CD4-positive, alpha-beta memory T cell (primary cell): ENCODE data around the gene ATP4A. TPM values are rescaled to one million over a fixed set of nuclear protein-coding genes. Genes with fewer than 3 reads are reported as not detected.

ENCODE experiments used
- CTCF ChIA-PET: fragments of 350-600 bp; sonication (Branson Sonifier 250); formaldehyde crosslinking; loops from one replicate; lab custom pipeline; 2021; ENCODE audit warnings: inconsistent platforms; ENCODE audit not compliant: partially characterized antibody; lab: Charles Lee
- POLR2A ChIA-PET: fragments of 350-600 bp; sonication (Branson Sonifier 250); formaldehyde crosslinking; loops from one replicate; lab custom pipeline; 2021; ENCODE audit not compliant: partially characterized antibody; lab: Charles Lee
- DNase-seq, 5 donors: peaks; one replicate each; pipeline versions ENCODE4 v3.0.0 to v3.0.0-alpha.2; 2020 to 2022; ENCODE audit warnings: mixed read lengths in 1 of 5
- H3K27ac ChIP-seq: one replicate; pipeline ENCODE4 v1.7.0; 2013; ENCODE audit warnings: low read depth, low read length
- H3K27me3 ChIP-seq: 2 replicates; pipeline ENCODE4 v1.7.0; 2013; ENCODE audit warnings: mild to moderate bottlenecking, low read length, moderate library complexity; ENCODE audit not compliant: insufficient read depth
- H3K36me3 ChIP-seq: 2 replicates; pipeline ENCODE4 v1.7.0; 2013; ENCODE audit warnings: mild to moderate bottlenecking, low read length, moderate library complexity; ENCODE audit not compliant: insufficient read depth
- H3K4me1 ChIP-seq: 2 replicates; pipeline ENCODE4 v1.7.0; 2013; ENCODE audit warnings: mild to moderate bottlenecking, low read length, moderate library complexity; ENCODE audit not compliant: insufficient read depth
- H3K4me3 ChIP-seq, 2 donors: one replicate each; pipeline ENCODE4 v1.7.0; 2013; ENCODE audit warnings: low read length in 2 of 2, mild to moderate bottlenecking in 1 of 2
- H3K9me3 ChIP-seq, 2 donors: one replicate each; pipeline ENCODE4 v1.7.0; 2013; ENCODE audit warnings: low read length in 2 of 2, control low read depth in 1 of 2; ENCODE audit not compliant: control insufficient read depth in 1 of 2
- H3K27ac Mint-ChIP-seq, 7 donors: one replicate each; pipeline ENCODE4 v1.8.0; 2020 to 2021; ENCODE audit warnings: mixed read lengths in 7 of 7, mild to moderate bottlenecking in 6 of 7, inconsistent platforms in 3 of 7, moderate library complexity in 3 of 7
- H3K27me3 Mint-ChIP-seq, 2 donors: one replicate each; pipeline ENCODE4 v1.8.0; 2020 to 2021; ENCODE audit warnings: mixed read lengths in 2 of 2
- H3K36me3 Mint-ChIP-seq, 2 donors: one replicate each; pipeline ENCODE4 v1.8.0; 2020 to 2021; ENCODE audit warnings: mixed read lengths in 2 of 2, inconsistent platforms in 1 of 2, mild to moderate bottlenecking in 1 of 2
- H3K4me1 Mint-ChIP-seq, 4 donors: one replicate each; pipeline ENCODE4 v1.8.0; 2020 to 2021; ENCODE audit warnings: mixed read lengths in 4 of 4, mild to moderate bottlenecking in 1 of 4
- H3K4me3 Mint-ChIP-seq, 8 donors: one replicate each; pipeline ENCODE4 v1.8.0; 2020 to 2021; ENCODE audit warnings: mixed read lengths in 8 of 8, mild to moderate bottlenecking in 7 of 8, moderate library complexity in 6 of 8, inconsistent platforms in 3 of 8
- H3K9me3 Mint-ChIP-seq, 8 donors: one replicate each; pipeline ENCODE4 v1.8.0; 2020 to 2021; ENCODE audit warnings: mixed read lengths in 8 of 8, mild to moderate bottlenecking in 5 of 8, inconsistent platforms in 3 of 8, moderate library complexity in 1 of 8
- intact Hi-C: fragments of 100-400 bp; cut with micrococcal nuclease; formaldehyde crosslinking; loops from one replicate; pipeline ENCODE4 v1.15.1; 2023
- polyA plus RNA-seq, 2 donors: library from polyadenylated mRNA; unstranded; fragments of 300-500 nt; fragmentation: Illumina TruSeq; gene quantifications; one replicate each; pipeline ENCODE4 v1.2.3, GENCODE V29; 2021
- total RNA-seq, 2 experiments: library from RNA; stranded (reverse); gene quantifications; one replicate each; pipeline ENCODE4 v1.2.3, GENCODE V29; 2021

ATP4A gene
- total and polyA plus RNA-seq, 4 experiments from 2014 or later = not detected

- H3K27me3 Mint-ChIP-seq = peaks cover 21 to 25% of the 10 kb centered on the region in 2 donors
- no peak for DNase-seq
- Histone ChIP-seq H3K27ac (no peak overlapping the region), H3K4me3 (no peak overlapping the region), H3K9me3 (no peaks in the 10 kb centered on the region), H3K27me3 (no peaks in the 10 kb centered on the region), H3K36me3 (no peaks in the 10 kb centered on the region), H3K4me1 (no peaks in the 10 kb centered on the region)
- no peak overlapping the region for H3K27ac Mint-ChIP-seq
- CTCF ChIA-PET = no interaction called here
- H3K36me3 Mint-ChIP-seq = no peaks in the 10 kb centered on the region
- no peaks in the 10 kb centered on the region for H3K4me1 Mint-ChIP-seq
- H3K9me3 Mint-ChIP-seq = no peaks in the 10 kb centered on the region
- no peak overlapping the region for H3K4me3 Mint-ChIP-seq
- intact Hi-C loops = no loop called here
- POLR2A ChIA-PET = no interaction called here
These were observed 39.1 kb downstream of the ATP4A start for GRCh38 chr19:35524181-35524837.

- no peaks in the 10 kb centered on the region for H3K4me1 ChIP-seq
- H3K9me3 Mint-ChIP-seq = no peaks in the 10 kb centered on the region
- peaks cover 13 to 16% of the 10 kb centered on the region in 2 donors for H3K27me3 Mint-ChIP-seq
- H3K36me3 ChIP-seq = no peaks in the 10 kb centered on the region
- ChIA-PET POLR2A (no interaction called here), CTCF (no interaction called here)
- H3K27me3 ChIP-seq = no peaks in the 10 kb centered on the region
- no peak overlapping the region for H3K4me3 Mint-ChIP-seq
- no peaks in the 10 kb centered on the region for H3K4me1 Mint-ChIP-seq
- H3K36me3 Mint-ChIP-seq = no peaks in the 10 kb centered on the region
- no peak overlapping the region for H3K4me3 ChIP-seq
- H3K27ac Mint-ChIP-seq = peak overlapping the region in 1 of 7 donors; percentile 3
- H3K9me3 ChIP-seq = no peaks in the 10 kb centered on the region
- intact Hi-C loops = no loop called here
- no peak overlapping the region for H3K27ac ChIP-seq
- DNase-seq = no peak
These were observed 40.6 kb downstream of the ATP4A start for GRCh38 chr19:35522745-35523327.

- Histone ChIP-seq H3K27me3 (no peaks in the 10 kb centered on the region), H3K4me1 (no peaks in the 10 kb centered on the region), H3K9me3 (no peaks in the 10 kb centered on the region), H3K36me3 (no peaks in the 10 kb centered on the region), H3K27ac (no peak overlapping the region), H3K4me3 (no peak overlapping the region)
- no peak overlapping the region for H3K27ac Mint-ChIP-seq
- POLR2A ChIA-PET = no interaction called here
- no peaks in the 10 kb centered on the region for H3K9me3 Mint-ChIP-seq
- H3K27me3 Mint-ChIP-seq = peaks cover 3 to 14% of the 10 kb centered on the region in 2 donors
- H3K36me3 Mint-ChIP-seq = no peaks in the 10 kb centered on the region
- no peaks in the 10 kb centered on the region for H3K4me1 Mint-ChIP-seq
- CTCF ChIA-PET = no interaction called here
- intact Hi-C loops = no loop called here
- no peak overlapping the region for H3K4me3 Mint-ChIP-seq
- DNase-seq = no peak
These were observed 42.2 kb downstream of the ATP4A start for GRCh38 chr19:35521124-35521743.

DNA sequence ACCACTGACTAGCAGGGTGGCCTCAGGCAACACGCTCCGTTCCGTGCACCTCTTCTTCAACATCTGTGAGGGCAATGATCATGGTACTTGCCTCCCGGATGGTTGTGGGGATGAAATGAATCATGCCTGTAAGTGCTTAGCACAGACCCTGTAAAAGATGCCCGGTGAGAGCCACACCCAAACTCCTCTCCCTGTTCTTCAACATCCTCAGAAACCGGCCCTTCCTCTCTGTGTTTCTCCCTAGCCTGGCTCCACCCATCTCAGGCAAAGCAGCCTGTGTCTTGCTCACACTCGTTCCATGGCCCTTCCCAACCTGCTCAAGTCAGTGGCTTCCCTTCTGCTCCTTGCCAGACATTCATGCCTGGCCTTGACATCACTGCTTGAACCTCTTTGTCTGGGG, 44.2 kb downstream of the ATP4A start:
- H3K27me3 Mint-ChIP-seq = peaks cover 3 to 11% of the 10 kb centered on the region in 2 donors
- no peak overlapping the region for H3K4me3 ChIP-seq
- DNase-seq = no peak
- no peaks in the 10 kb centered on the region for H3K27me3 ChIP-seq
- POLR2A ChIA-PET = interaction anchor here (0.7 kb wide), 1 partner anchor 10 kb away, joined by 3 read pairs; no protein-coding TSS in a partner anchor
- H3K27ac ChIP-seq = no peak overlapping the region
- intact Hi-C loops = no loop called here
- no peaks in the 10 kb centered on the region for H3K9me3 ChIP-seq
- H3K36me3 ChIP-seq = no peaks in the 10 kb centered on the region
- CTCF ChIA-PET = interaction anchor here (0.9 to 1.6 kb wide), 2 partner anchors 9 to 24 kb away, joined by 3 to 6 read pairs; no protein-coding TSS in a partner anchor
- no peaks in the 10 kb centered on the region for H3K4me1 Mint-ChIP-seq
- H3K9me3 Mint-ChIP-seq = no peaks in the 10 kb centered on the region
- no peaks in the 10 kb centered on the region for H3K36me3 Mint-ChIP-seq
- H3K27ac Mint-ChIP-seq = no peak overlapping the region
- no peaks in the 10 kb centered on the region for H3K4me1 ChIP-seq
- H3K4me3 Mint-ChIP-seq = no peak overlapping the region

- H3K36me3 ChIP-seq = no peaks in the 10 kb centered on the region
- intact Hi-C loops = no loop called here
- no peaks in the 10 kb centered on the region for H3K27me3 ChIP-seq
- Mint-ChIP-seq H3K27me3 (peaks cover 6 to 13% of the 10 kb centered on the region in 2 donors), H3K4me1 (no peaks in the 10 kb centered on the region), H3K36me3 (no peaks in the 10 kb centered on the region), H3K9me3 (no peaks in the 10 kb centered on the region), H3K27ac (no peak overlapping the region), H3K4me3 (no peak overlapping the region)
- H3K9me3 ChIP-seq = no peaks in the 10 kb centered on the region
- POLR2A ChIA-PET = no interaction called here
- CTCF ChIA-PET = interaction anchor here (0.9 kb wide), 1 partner anchor 23 kb away, joined by 3 read pairs; no protein-coding TSS in a partner anchor
- H3K4me1 ChIP-seq = no peaks in the 10 kb centered on the region
- no peak overlapping the region for H3K27ac ChIP-seq
- H3K4me3 ChIP-seq = no peak overlapping the region
- no peak for DNase-seq
These were observed 45.1 kb downstream of the ATP4A start for GRCh38 chr19:35518313-35518712.

- H3K4me1 Mint-ChIP-seq = no peaks in the 10 kb centered on the region
- CTCF ChIA-PET = interaction anchor here (1.3 to 1.9 kb wide), 2 partner anchors 22 to 32 kb away, joined by 3 to 4 read pairs; no protein-coding TSS in a partner anchor
- no peak overlapping the region for H3K4me3 ChIP-seq
These were observed 46.1 kb downstream of the ATP4A start for GRCh38 chr19:35517342-35517741.

GRCh38 chr19:35516310-35516709, 47.1 kb downstream of the ATP4A start:
- no peaks in the 10 kb centered on the region for H3K9me3 ChIP-seq
- H3K4me3 ChIP-seq = no peak overlapping the region
- no peak for DNase-seq
- no peaks in the 10 kb centered on the region for H3K4me1 ChIP-seq
- Mint-ChIP-seq H3K4me1 (no peaks in the 10 kb centered on the region), H3K4me3 (no peak overlapping the region), H3K36me3 (no peaks in the 10 kb centered on the region), H3K27me3 (peaks cover 11 to 12% of the 10 kb centered on the region in 2 donors), H3K27ac (no peak overlapping the region), H3K9me3 (no peaks in the 10 kb centered on the region)
- H3K27me3 ChIP-seq = no peaks in the 10 kb centered on the region
- intact Hi-C loops = no loop called here
- no peaks in the 10 kb centered on the region for H3K36me3 ChIP-seq
- POLR2A ChIA-PET = no interaction called here
- H3K27ac ChIP-seq = no peak overlapping the region
- CTCF ChIA-PET = interaction anchor here (1.3 to 1.9 kb wide), 4 partner anchors 10 to 110 kb away, joined by 3 to 4 read pairs (median 4); no protein-coding TSS in a partner anchor

More at GRCh38 chr19:35517342-35517741, 46.1 kb downstream of the ATP4A start:
- no peak overlapping the region for H3K4me3 Mint-ChIP-seq
- Histone ChIP-seq H3K36me3 (no peaks in the 10 kb centered on the region), H3K9me3 (no peaks in the 10 kb centered on the region), H3K4me1 (no peaks in the 10 kb centered on the region), H3K27me3 (no peaks in the 10 kb centered on the region), H3K27ac (no peak overlapping the region)
- H3K36me3 Mint-ChIP-seq = no peaks in the 10 kb centered on the region
- no peaks in the 10 kb centered on the region for H3K9me3 Mint-ChIP-seq
- intact Hi-C loops = no loop called here
- H3K27ac Mint-ChIP-seq = no peak overlapping the region
- POLR2A ChIA-PET = no interaction called here
- peaks cover 11 to 12% of the 10 kb centered on the region in 2 donors for H3K27me3 Mint-ChIP-seq
- no peak for DNase-seq
